GM12891 (cell line): Measurements from ENCODE around the gene LRRC47. TPM values are rescaled to one million over a fixed set of nuclear protein-coding genes. Genes with fewer than 3 reads are reported as not detected.

ENCODE experiments used
- DNase-seq: peaks from one replicate; pipeline ENCODE4 v3.0.0; 2011; ENCODE audit warnings: low spot score; ENCODE audit not compliant: insufficient read length
- FAIRE-seq: peaks from 2 replicates; lab custom pipeline; 2011; peaks lifted over from hg19 to GRCh38; lab: Jason Lieb, UNC
- PAX5 ChIP-seq: IDR thresholded peaks from 2 replicates; pipeline ENCODE4 v1.6.1; 2011; ENCODE audit warnings: low read length, moderate library complexity, mild to moderate bottlenecking; ENCODE audit not compliant: insufficient read depth, severe bottlenecking
- POLR2A ChIP-seq: IDR thresholded peaks from 2 replicates; pipeline ENCODE4 v1.6.1; 2011; ENCODE audit warnings: low read depth, low read length, control low read depth
- POLR2AphosphoS5 ChIP-seq: IDR thresholded peaks from 2 replicates; pipeline ENCODE4 v1.6.1; 2011; ENCODE audit warnings: low read depth, low read length, control low read depth
- POU2F2 ChIP-seq: IDR thresholded peaks from 2 replicates; pipeline ENCODE4 v1.6.1; 2011; ENCODE audit warnings: low read depth, mild to moderate bottlenecking, control low read depth, low read length, moderate library complexity
- SPI1 ChIP-seq: IDR thresholded peaks from 2 replicates; pipeline ENCODE4 v1.6.1; 2011; ENCODE audit warnings: low read depth, low read length, control low read depth
- TAF1 ChIP-seq: IDR thresholded peaks from 2 replicates; pipeline ENCODE4 v1.6.1; 2011; ENCODE audit warnings: low read depth, low read length, control low read depth
- polyA plus RNA-seq: library from polyadenylated mRNA; unstranded; fragments of >200 nt; gene quantifications from one replicate; pipeline ENCODE4 v1.2.1, GENCODE V29; 2012; ENCODE audit warnings: low read depth, missing spikeins, inconsistent platforms; ENCODE audit not compliant: missing spikeins

Gene LRRC47
- polyA plus RNA-seq: 20.1 TPM

DNA sequence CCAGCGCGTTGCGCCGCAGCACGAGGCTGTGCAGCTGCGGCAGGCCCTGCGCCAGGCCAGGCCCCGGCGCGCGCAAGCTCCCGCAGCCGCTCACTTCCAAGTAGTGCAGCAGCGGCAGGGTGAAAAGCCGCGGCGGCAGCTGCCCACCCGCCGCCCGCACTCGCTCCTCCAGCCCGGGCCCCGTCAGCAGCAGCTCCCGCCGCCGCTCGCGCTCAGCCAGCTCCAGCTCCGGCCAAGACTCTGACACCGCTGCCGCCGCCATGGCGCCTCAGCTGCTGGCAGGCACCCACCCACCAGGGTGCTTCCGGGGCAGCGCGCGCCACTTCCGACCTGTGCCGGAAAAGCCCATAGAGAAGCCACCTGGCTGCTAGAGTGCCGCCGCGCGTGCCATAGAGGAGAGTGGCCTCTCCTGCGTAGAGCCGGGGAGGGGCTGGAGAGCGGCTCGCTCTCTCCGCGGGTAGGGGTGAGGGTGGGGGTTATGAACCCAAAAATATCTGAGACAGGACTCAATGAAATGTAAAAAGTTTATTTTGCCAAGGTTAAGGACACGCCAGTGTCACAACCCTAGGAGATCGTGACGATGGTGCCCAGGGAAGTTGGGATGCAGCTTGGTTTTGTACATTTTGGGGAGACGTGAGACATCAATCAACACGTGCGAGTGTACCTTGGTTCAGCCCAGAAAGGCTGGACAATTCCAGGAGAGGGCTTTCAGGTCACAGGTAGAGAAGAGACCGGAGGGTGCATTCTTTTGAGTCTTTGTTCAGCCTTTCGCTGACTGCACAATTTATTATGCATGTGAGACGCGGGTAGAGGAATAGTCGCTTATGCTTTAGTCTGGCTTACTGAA lies at the start of gene LRRC47:
Gene LRRC47 (minus strand): TSS at position 284 of the 847 bp plus-strand sequence. CDS start 22 bp downstream, at position 262.
- FAIRE-seq: peak; percentile 92
- TF ChIP-seq POLR2A: peak; percentile 83
- peak; percentile 75 for TF ChIP-seq TAF1
- TF ChIP-seq POU2F2: peak; percentile 49; the same call in 1 of the 2 replicates
- peak; percentile 30; the same call in 1 of the 2 replicates for TF ChIP-seq SPI1
- peak; percentile 65 for TF ChIP-seq POLR2AphosphoS5
- no peak for TF ChIP-seq PAX5
- DNase-seq: peak; percentile 99

DNA sequence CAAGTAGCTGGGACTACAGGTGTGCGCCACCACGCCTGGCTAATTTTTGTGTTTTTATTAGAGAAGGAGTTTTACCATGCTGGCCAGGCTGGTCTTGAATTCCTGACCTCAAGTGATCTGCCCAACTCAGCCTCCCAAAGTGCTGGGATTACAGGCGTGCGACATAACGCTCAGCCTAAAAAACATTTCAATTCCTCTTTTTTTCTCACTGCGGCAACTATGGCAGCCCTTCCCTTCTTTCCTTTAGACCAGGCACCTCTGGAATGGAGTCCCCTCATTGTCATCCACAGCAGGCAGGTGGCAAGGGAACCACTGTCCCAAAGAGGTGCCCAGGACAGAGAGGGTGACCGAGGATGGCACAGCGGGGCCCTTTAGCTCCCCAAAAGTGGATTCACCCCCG lies 46.6 kb upstream of the LRRC47 start:
- TF ChIP-seq SPI1: no peak
- TF ChIP-seq POU2F2: no peak
- no peak for TF ChIP-seq POLR2A
- TF ChIP-seq PAX5: no peak
- FAIRE-seq: no peak
- no peak for DNase-seq

DNA sequence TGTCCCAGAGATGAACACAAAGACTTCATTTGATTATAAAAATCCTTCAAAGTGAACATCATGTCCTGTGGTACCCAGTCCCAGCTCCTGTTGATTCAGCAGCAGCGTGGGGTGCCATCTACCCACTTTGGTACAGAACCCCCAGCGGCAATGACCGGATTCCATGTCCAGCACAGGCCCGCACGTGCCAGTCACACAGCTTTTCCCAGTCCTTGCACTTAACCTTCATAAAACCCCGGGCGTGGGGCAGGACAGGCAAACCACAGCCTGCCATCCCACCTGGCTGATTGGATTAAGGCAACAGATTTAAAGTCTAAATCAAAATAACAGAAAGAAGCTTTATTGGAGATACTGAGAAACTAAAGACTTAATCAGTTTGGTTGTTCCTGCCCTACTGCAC lies 45.2 kb upstream of the LRRC47 start:
- no peak for FAIRE-seq
- no peak for DNase-seq
- TF ChIP-seq PAX5: no peak
- no peak for TF ChIP-seq SPI1
- no peak for TF ChIP-seq POU2F2
- no peak for TF ChIP-seq POLR2AphosphoS5
- TF ChIP-seq POLR2A: no peak
- no peak for TF ChIP-seq TAF1

DNA sequence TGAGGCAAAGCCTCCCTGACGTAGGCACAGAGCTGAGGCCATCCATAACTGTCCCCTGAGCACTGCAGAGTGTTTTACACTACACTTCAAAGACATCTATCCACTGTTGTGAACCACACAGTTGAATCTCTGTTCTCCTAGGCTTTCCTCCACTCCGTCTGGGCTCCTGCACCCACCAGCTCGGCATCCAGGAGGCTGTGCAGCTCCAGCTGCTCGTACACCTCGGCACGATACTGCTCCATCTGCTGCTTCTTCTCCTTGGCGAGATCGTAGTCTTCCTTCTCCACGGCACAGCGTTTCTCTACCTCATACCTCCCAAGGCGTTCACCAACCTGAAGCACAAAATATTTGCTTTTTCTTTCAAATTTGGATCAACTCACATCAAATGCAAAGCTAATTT lies 42.5 kb upstream of the LRRC47 start:
- DNase-seq (no peak), FAIRE-seq (no peak)
- TF ChIP-seq POLR2A: no peak
- TF ChIP-seq POLR2AphosphoS5: no peak

DNA sequence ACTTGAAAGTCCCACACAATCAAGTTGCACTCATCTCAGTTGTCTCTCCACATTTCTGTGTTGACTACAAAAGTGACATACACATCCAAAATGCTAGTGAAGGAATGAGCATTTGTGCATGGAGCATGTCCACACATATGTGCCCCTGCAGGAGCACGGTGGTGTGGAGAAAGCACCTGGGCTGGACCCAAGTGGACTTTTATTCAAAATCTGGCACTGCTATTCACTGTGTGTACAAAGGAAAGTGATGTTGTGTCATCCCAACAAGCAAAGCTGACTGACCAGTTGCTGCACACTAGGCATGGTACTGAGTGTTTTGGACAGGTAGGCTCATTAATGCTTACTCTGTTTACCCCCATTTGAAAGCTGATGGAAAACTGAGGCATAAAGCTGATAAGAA lies 41.4 kb upstream of the LRRC47 start:
- TF ChIP-seq POLR2AphosphoS5 (no peak), TAF1 (no peak), PAX5 (no peak), POU2F2 (no peak), POLR2A (no peak), SPI1 (no peak)
- no peak for FAIRE-seq

DNA sequence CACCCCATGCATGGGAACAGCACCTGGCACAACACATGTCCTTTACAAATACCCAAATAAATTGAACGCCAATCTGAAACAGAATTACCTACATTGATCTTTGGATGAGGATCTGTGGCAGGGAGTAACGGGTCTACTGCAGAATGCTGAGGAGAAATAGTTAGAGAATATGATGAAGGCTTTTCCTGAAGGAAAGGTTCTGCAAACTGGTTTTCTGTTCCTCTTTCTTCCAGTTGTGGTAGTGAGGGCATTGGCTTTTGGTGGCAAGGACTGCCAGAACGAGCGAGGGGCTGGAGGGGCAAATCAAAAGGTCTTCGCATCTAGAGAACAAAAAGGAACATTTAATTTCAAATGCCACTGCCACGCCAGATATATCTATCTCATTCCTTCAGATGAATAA lies 40.9 kb upstream of the LRRC47 start:
- no peak for FAIRE-seq
- DNase-seq: no peak
- TF ChIP-seq POLR2AphosphoS5 (no peak), PAX5 (no peak), SPI1 (no peak), TAF1 (no peak), POLR2A (no peak)

More for the DNA sequence above, 41.4 kb upstream of the LRRC47 start:
- no peak for DNase-seq

DNA sequence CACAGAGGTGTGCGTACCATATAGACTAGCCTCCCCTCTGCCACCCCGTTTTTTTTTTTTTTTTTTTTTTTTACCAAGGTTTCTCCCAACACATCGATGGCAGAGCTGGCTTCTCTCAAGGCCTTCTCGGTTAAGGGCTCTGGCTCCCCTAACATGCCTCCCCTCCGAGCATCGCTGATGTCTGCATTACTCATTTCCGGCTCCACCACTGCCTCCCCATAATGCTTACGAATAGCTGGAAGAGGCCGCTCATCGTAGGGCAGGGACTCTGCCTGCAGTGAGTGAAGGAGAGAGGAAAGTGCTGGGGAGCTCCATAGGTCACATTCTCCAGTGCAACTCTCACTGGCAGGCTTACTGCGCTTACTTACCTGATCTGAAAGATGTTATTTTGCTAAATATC lies 40.1 kb upstream of the LRRC47 start:
- no peak for TF ChIP-seq SPI1
- no peak for TF ChIP-seq POU2F2
- no peak for TF ChIP-seq TAF1
- no peak for TF ChIP-seq POLR2A
- no peak for TF ChIP-seq PAX5
- TF ChIP-seq POLR2AphosphoS5: no peak

DNA sequence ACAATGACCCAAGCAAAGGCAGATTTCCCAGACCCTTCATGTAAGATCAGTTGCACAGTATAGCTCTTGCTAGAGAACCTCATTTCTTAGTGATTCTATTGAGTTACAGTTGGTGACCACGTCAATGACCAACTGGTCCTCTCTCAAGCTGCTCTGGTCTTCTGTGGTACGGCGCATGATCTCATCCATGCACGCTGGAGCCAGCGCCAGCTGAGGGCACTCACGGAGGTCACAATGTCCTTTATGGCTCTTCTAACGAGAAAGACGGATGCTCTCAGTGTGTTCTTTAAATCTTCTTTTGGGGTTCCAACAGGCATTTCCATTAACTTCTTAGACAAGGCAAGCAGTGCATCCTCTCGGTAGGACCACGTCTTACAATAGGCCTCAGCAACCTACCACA lies 38.4 kb upstream of the LRRC47 start:
- DNase-seq: no peak
- TF ChIP-seq SPI1: no peak
- no peak for TF ChIP-seq POLR2AphosphoS5
- TF ChIP-seq POU2F2: no peak
- TF ChIP-seq POLR2A: no peak
- TF ChIP-seq TAF1: no peak
- no peak for TF ChIP-seq PAX5
- FAIRE-seq: no peak

More for the DNA sequence above, 40.1 kb upstream of the LRRC47 start:
- FAIRE-seq (no peak), DNase-seq (no peak)

DNA sequence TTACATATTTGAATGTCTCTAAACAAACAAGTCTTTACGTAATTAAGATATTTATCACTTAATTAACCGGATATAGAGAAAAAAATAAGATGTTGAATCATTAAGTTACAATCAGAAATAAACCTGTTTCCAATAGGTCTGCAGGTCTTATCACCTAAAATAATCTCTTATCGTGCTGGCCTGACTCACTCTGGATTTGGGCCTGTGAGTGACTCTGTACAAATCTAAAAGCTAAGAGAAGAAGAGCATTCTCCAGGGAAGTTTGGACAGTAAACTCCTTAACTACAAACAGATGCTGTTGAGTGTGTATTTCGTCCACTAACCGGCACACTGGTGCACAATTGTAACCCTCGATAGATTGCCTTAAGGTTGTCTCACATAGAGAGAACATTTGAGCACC lies 35.4 kb upstream of the LRRC47 start:
- no peak for DNase-seq
- FAIRE-seq: no peak
- TF ChIP-seq PAX5: no peak
- TF ChIP-seq POLR2AphosphoS5: no peak
- TF ChIP-seq SPI1: no peak
- no peak for TF ChIP-seq POU2F2
- TF ChIP-seq POLR2A: no peak
- TF ChIP-seq TAF1: no peak

DNA sequence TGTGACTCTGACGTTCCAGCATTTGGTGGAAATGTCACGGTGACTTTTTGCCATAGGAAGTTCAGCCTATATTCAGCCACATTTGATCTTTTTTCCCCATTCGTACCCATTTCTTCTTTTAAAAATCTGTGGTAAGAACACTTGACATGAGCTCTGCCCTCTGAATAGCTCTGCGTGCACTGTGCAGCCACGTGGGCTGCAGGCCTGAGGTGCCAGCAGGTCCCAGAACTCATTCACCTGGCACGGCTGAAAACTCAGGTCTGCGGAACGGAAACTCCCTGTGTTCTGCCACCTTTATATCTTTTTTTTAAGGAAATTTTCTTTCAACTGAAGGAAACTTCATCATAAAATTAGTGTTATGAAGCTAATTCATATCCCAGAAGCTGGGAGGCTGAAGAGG lies 32.1 kb upstream of the LRRC47 start:
- FAIRE-seq (no peak), DNase-seq (no peak)
- no peak for TF ChIP-seq PAX5
- no peak for TF ChIP-seq TAF1
- no peak for TF ChIP-seq POLR2AphosphoS5
- TF ChIP-seq POU2F2: no peak
- TF ChIP-seq SPI1: no peak
- TF ChIP-seq POLR2A: no peak
